Hematopoietic multipotent progenitor cell treated with erythropoietin and hydrocortisone succinate and interleukin-3 and kit ligand, for 4 days (in vitro differentiated cells): ENCODE data around the gene CARMIL3.

Experiments used
- DNase-seq: peaks from one replicate; pipeline ENCODE4 v3.0.0-alpha.2; 2015

The CARMIL3 gene

GRCh38 chr14:24080142-24080530, 28.3 kb downstream of the CARMIL3 start:
- no peak for DNase-seq

- DNase-seq = peak; percentile 75
Measured at GRCh38 chr14:24080888-24081738, 29.3 kb downstream of the CARMIL3 start.

- DNase-seq = no peak
Measured at GRCh38 chr14:24081739-24082211, 30.0 kb downstream of the CARMIL3 start.

GRCh38 chr14:24082411-24083080, 30.7 kb downstream of the CARMIL3 start:
- DNase-seq = no peak

GRCh38 chr14:24083462-24083861, 31.7 kb downstream of the CARMIL3 start:
- no peak for DNase-seq

- no peak for DNase-seq
Measured at GRCh38 chr14:24084440-24084839, 32.6 kb downstream of the CARMIL3 start.

- DNase-seq = no peak
Measured at GRCh38 chr14:24085215-24085614, 33.4 kb downstream of the CARMIL3 start.

- DNase-seq = no peak
Measured at GRCh38 chr14:24086193-24086955, 34.6 kb downstream of the CARMIL3 start.

- DNase-seq = no peak
Measured at GRCh38 chr14:24087004-24087403, 35.2 kb downstream of the CARMIL3 start.

- DNase-seq = no peak
Measured at GRCh38 chr14:24088095-24088494, 36.3 kb downstream of the CARMIL3 start.

- no peak for DNase-seq
Measured at GRCh38 chr14:24089890-24090289, 38.1 kb downstream of the CARMIL3 start.

GRCh38 chr14:24092110-24092504, 40.3 kb downstream of the CARMIL3 start:
- DNase-seq = no peak

- DNase-seq = no peak
Measured at GRCh38 chr14:24092505-24093206, 40.8 kb downstream of the CARMIL3 start.

- DNase-seq = no peak
Measured at GRCh38 chr14:24093207-24093900, 41.5 kb downstream of the CARMIL3 start.

- DNase-seq = peak; percentile 98
Measured at GRCh38 chr14:24093901-24094840, 42.4 kb downstream of the CARMIL3 start, which contains the start of gene PCK2. Gene PCK2 (plus strand): TSS chr14:24094311. CDS start chr14:24094406, 95 bp downstream.

- no peak for DNase-seq
Measured at GRCh38 chr14:24094841-24095270, 43.0 kb downstream of the CARMIL3 start.

GRCh38 chr14:24095271-24096068, 43.7 kb downstream of the CARMIL3 start:
- peak; percentile 96 for DNase-seq

- DNase-seq = no peak
Measured at GRCh38 chr14:24096545-24097181, 44.9 kb downstream of the CARMIL3 start.

GRCh38 chr14:24098229-24098926, 46.6 kb downstream of the CARMIL3 start:
- DNase-seq = no peak
